Measurements from ENCODE around the gene PLXNA4.

GRCh38 chr7:132482866-132483265 is 93.4 kb downstream of the PLXNA4 start:
- no peak for TF ChIP-seq TAF1 (IDR thresholded peaks at IDR 0.05; ENCODE audit: low read depth, low read length)
- no peak for TF ChIP-seq SPI1 (IDR thresholded peaks at IDR 0.05; ENCODE audit: low read depth, low read length)
- no peak for TF ChIP-seq POLR2A (IDR thresholded peaks at IDR 0.05; ENCODE audit: low read depth, low read length)
- no peak for TF ChIP-seq POLR2AphosphoS5 (IDR thresholded peaks at IDR 0.05; ENCODE audit: low read depth, low read length)
